Adrenal gland (tissue), 12 donors: ENCODE results near the gene AMIGO2. TPM values are rescaled to one million over a fixed set of nuclear protein-coding genes. Genes with fewer than 3 reads are reported as not detected.

Source experiments
- DNase-seq, 7 donors: peaks; one replicate each; pipeline ENCODE4 v3.0.0-alpha.2; 2019 to 2020
- H3K27ac ChIP-seq, 5 donors: fragments of 200-600 bp; sonication (generic) in 4 of 5; 1 replicate in 3 of 5; 2 replicates in 2 of 5; pipeline versions ENCODE4 v1.5.1 to v1.8.0; 2016 to 2020; ENCODE audit warnings: mild to moderate bottlenecking in 1 of 5
- H3K27me3 ChIP-seq: fragments of 200-600 bp; 2 replicates; pipeline ENCODE4 v1.8.0; 2021
- H3K36me3 ChIP-seq, 2 donors: fragments of 200-600 bp; replicated peaks in 1 of 2; 1 replicate in 1 of 2; 2 replicates in 1 of 2; pipeline versions ENCODE4 v1.5.1 to v1.8.0; 2018 to 2022
- H3K4me1 ChIP-seq, 2 donors: fragments of 200-600 bp; replicated peaks in 1 of 2; 1 replicate in 1 of 2; 2 replicates in 1 of 2; pipeline versions ENCODE4 v1.5.1 to v1.8.0; 2018 to 2021
- H3K4me3 ChIP-seq, 4 donors: fragments of 200-600 bp; sonication (generic) in 3 of 4; one replicate each; pipeline ENCODE4 v1.5.1; 2016 to 2018
- H3K9me3 ChIP-seq, 3 donors: fragments of 200-600 bp; sonication (generic) in 1 of 3; replicated peaks in 1 of 3; 1 replicate in 2 of 3; 2 replicates in 1 of 3; pipeline versions ENCODE4 v1.5.1 to v1.8.0; 2016 to 2021
- POLR2A ChIP-seq, 2 donors: fragments of 450-650 bp; IDR thresholded peaks; one replicate each; pipeline ENCODE4 v1.6.1; 2017; ENCODE audit warnings: antibody characterized with exemption in 2 of 2, mild to moderate bottlenecking in 2 of 2, moderate library complexity in 1 of 2
- WGBS, 4 donors: extraction: QIAGEN DNeasy Blood & Tissue Kit in 2 of 4; methylation state at CpG; one replicate each; pipeline versions ENCODE4 v1.1.5 to v1.1.7; 2013 to 2017; 5-methylcytosine and 5-hydroxymethylcytosine counted together
- intact Hi-C, 2 donors: fragments of 100-400 bp; cut with DNase I; formaldehyde crosslinking; loops; one replicate each; pipeline versions ENCODE4 v1.14.1 to v1.15.0; 2022 to 2023
- polyA plus RNA-seq, 3 donors: library from polyadenylated mRNA; stranded (reverse); fragments of 200-250 nt in 2 of 3; fragments of 350-450 nt in 1 of 3; fragmentation: Illumina TruSeq in 1 of 3; extraction: RNeasy Lipid Tissue Mini Kit (QIAGEN cat#74804) in 1 of 3; gene quantifications; one replicate each; pipeline ENCODE4 v1.2.3, GENCODE V29; 2013 to 2014
- total RNA-seq, 9 donors: library from RNA; depleted of rRNA in 4 of 9; stranded (reverse); fragments of >200 nt in 4 of 9; fragments of 120-200 nt in 1 of 9; fragmentation: NEBNext Ultra II Directional in 1 of 9; extraction: Animal tissue kit (Norgen Biotek cat#: 25700) in 1 of 9; gene quantifications; one replicate each; pipeline versions ENCODE4 v1.1.0 to v1.2.4, GENCODE V29; 2013 to 2023
- TF ChIP-seq, protein P1 (sequence below), 6 experiments: fragments of 450-650 bp in 4 of 6; fragments of 200-600 bp in 2 of 6; sonication (generic) in 1 of 6; IDR thresholded peaks; 1 replicate in 5 of 6; 2 replicates in 1 of 6; pipeline versions ENCODE4 v1.5.1 to v1.8.0; 2016 to 2021; ENCODE audit warnings: antibody characterized with exemption in 6 of 6, mild to moderate bottlenecking in 2 of 6, moderate library complexity in 1 of 6
- donor health status: healthy with polysubstance abuse.
- donor health status: Bipolar disorder and iron deficiency.
- donor health status: DM: yes; HTN: yes; CAD: no.
- donor health status: DM: no; HTN: no; CAD: no.
- donor health status: DM: no; HTN: no; CAD: no.
- donor health status: DM: yes; HTN: yes; CAD: no.

AMIGO2 gene
- total and polyA plus RNA-seq, 12 donors, result 10.6 to 40.4 (median 28.3) TPM

GRCh38 chr12:47105914-47106674 is 26.3 kb upstream of the AMIGO2 start:
- no peak for DNase-seq
- no peak for TF ChIP-seq POLR2A (IDR thresholded peaks at IDR 0.05)
- TF ChIP-seq, protein P1, sequence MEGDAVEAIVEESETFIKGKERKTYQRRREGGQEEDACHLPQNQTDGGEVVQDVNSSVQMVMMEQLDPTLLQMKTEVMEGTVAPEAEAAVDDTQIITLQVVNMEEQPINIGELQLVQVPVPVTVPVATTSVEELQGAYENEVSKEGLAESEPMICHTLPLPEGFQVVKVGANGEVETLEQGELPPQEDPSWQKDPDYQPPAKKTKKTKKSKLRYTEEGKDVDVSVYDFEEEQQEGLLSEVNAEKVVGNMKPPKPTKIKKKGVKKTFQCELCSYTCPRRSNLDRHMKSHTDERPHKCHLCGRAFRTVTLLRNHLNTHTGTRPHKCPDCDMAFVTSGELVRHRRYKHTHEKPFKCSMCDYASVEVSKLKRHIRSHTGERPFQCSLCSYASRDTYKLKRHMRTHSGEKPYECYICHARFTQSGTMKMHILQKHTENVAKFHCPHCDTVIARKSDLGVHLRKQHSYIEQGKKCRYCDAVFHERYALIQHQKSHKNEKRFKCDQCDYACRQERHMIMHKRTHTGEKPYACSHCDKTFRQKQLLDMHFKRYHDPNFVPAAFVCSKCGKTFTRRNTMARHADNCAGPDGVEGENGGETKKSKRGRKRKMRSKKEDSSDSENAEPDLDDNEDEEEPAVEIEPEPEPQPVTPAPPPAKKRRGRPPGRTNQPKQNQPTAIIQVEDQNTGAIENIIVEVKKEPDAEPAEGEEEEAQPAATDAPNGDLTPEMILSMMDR (IDR thresholded peaks at IDR 0.05), result no peak
- Histone ChIP-seq H3K4me3 (no peak overlapping the region), H3K27me3 (no peaks in the 10 kb centered on the region), H3K9me3 (no peaks in the 10 kb centered on the region), H3K27ac (no peak overlapping the region), H3K4me1 (peaks cover 0 to 4% of the 10 kb centered on the region in 2 donors), H3K36me3 (no peaks in the 10 kb centered on the region)
- 93 to 98% (median 96%) methylated on average over 10 of the region's 10 CpGs for WGBS, 4 donors
- intact Hi-C loops, result no loop called here

DNA sequence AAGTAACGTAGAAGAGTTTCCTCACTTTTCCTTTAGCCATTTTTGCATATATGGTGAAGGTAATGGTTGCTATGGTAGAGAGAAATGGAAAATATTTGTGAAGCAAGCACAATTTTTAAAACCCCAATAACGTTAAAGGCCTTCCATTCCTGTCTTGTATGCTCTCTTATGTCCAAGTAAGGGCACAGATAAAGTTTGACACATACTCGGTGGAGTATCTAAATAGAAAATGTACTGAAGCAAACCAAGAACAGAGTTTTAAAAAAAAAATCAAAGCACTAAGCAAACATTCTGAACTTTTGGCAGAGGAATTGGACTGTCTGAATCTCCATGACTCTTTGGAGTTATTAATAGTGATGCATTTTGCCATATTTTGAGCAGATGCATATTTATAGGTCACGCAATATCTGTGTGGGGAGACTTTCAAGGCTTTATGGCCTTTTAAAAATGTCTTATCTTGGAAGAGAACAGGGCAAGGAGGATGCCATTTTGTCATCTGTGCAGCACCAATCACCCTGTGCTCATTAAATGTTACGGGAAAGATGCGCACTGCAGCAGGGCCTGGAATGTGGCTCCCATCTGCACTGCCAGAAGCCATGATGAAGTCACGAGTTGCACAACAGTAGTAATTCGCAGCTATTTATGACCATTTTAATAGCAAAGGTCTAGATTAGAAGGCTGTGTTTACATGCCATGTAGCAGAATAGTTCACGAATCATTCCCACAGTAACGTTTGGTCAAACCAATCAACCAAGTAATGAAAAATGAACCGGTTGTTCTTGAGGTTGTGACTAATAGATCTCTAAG is 23.3 kb upstream of the AMIGO2 start:
- Histone ChIP-seq H3K4me3 (no peak overlapping the region), H3K4me1 (peaks cover 0 to 7% of the 10 kb centered on the region in 2 donors), H3K36me3 (no peaks in the 10 kb centered on the region), H3K27me3 (no peaks in the 10 kb centered on the region), H3K27ac (peak overlapping the region in 1 of 5 donors; percentile 10), H3K9me3 (no peaks in the 10 kb centered on the region)
- intact Hi-C loops, result no loop called here
- 77 to 81% (median 79%) methylated on average over 9 to 11 of the region's 11 CpGs for WGBS, 4 donors
- DNase-seq, result peak in 4 of 7 donors; percentile 16 to 62 (median 38)
- TF ChIP-seq, protein P1 (IDR thresholded peaks at IDR 0.05), result no peak
- no peak for TF ChIP-seq POLR2A (IDR thresholded peaks at IDR 0.05)

DNA sequence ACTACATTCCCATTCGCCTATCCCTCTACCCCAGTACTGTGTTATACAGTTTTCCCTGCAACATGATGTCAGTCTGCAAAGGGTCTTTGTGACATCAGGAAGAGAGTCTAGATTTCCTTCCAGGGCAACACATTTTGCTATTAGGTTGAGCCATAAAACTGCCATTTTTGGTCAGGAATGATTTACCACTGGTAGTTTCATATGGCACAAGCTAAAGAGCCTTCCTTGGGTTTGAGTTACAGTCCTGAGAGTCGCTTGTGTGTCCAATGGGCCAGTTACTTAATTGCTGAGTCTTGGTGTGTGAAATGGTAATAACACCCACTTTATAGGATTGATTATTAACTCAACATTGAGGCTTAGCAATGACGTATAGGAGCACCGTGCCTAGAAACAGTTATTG is 22.6 kb upstream of the AMIGO2 start:
- H3K4me3 ChIP-seq, result no peak overlapping the region
- peak overlapping the region in 1 of 5 donors; percentile 10 for H3K27ac ChIP-seq
- DNase-seq, result no peak
- intact Hi-C loops, result no loop called here
- no peaks in the 10 kb centered on the region for H3K27me3 ChIP-seq
- TF ChIP-seq, protein P1 (IDR thresholded peaks at IDR 0.05), result no peak
- no peak for TF ChIP-seq POLR2A (IDR thresholded peaks at IDR 0.05)
- no peaks in the 10 kb centered on the region for H3K36me3 ChIP-seq
- peaks cover 2 to 12% of the 10 kb centered on the region in 2 donors for H3K4me1 ChIP-seq
- 95 to 98% (median 95%) methylated on average over 4 of the region's 4 CpGs for WGBS, 4 donors
- no peaks in the 10 kb centered on the region for H3K9me3 ChIP-seq

GRCh38 chr12:47100160-47100559 is 20.4 kb upstream of the AMIGO2 start:
- Histone ChIP-seq H3K36me3 (no peaks in the 10 kb centered on the region), H3K9me3 (no peaks in the 10 kb centered on the region), H3K4me1 (peaks cover 11 to 15% of the 10 kb centered on the region in 2 donors), H3K27ac (no peak overlapping the region), H3K27me3 (no peaks in the 10 kb centered on the region), H3K4me3 (no peak overlapping the region)
- WGBS, 4 donors, result 94 to 97% (median 94%) methylated on average over 2 of the region's 2 CpGs
- TF ChIP-seq POLR2A (IDR thresholded peaks at IDR 0.05), result no peak
- TF ChIP-seq, protein P1 (IDR thresholded peaks at IDR 0.05), result no peak
- intact Hi-C loops, result no loop called here
- DNase-seq, result no peak
